ENCODE results near the gene ANKRD44.
"Not testable (repeated sequence)": the region's sequence is repeated elsewhere in the genome, so short reads cannot be mapped to it uniquely, and the experiment has no call there.

The ANKRD44 gene

GRCh38 chr2:197294260-197294659 lies 16.3 kb downstream of the ANKRD44 start:
- in situ Hi-C loops (cut with MboI; ENCODE audit: low sequenced_read_pairs): no loop called here

GRCh38 chr2:197293252-197294007 lies 17.1 kb downstream of the ANKRD44 start:
- in situ Hi-C loops (cut with MboI; ENCODE audit: low sequenced_read_pairs): no loop called here

- in situ Hi-C loops (cut with MboI; ENCODE audit: low sequenced_read_pairs): no loop called here
Observed at GRCh38 chr2:197292619-197293018, 18.0 kb downstream of the ANKRD44 start.

- in situ Hi-C loops (cut with MboI; ENCODE audit: low sequenced_read_pairs): not testable (repeated sequence)
Observed at GRCh38 chr2:197287596-197287932, 23.0 kb downstream of the ANKRD44 start.

GRCh38 chr2:197286805-197287595 lies 23.6 kb downstream of the ANKRD44 start:
- in situ Hi-C loops (cut with MboI; ENCODE audit: low sequenced_read_pairs): no loop called here

- in situ Hi-C loops (cut with MboI; ENCODE audit: low sequenced_read_pairs): no loop called here
Observed at GRCh38 chr2:197285361-197285760, 25.2 kb downstream of the ANKRD44 start.

GRCh38 chr2:197284956-197285355 lies 25.6 kb downstream of the ANKRD44 start:
- in situ Hi-C loops (cut with MboI; ENCODE audit: low sequenced_read_pairs): no loop called here

- in situ Hi-C loops (cut with MboI; ENCODE audit: low sequenced_read_pairs): no loop called here
Observed at GRCh38 chr2:197281421-197281820, 29.2 kb downstream of the ANKRD44 start.

GRCh38 chr2:197280015-197280702 lies 30.4 kb downstream of the ANKRD44 start:
- in situ Hi-C loops (cut with MboI; ENCODE audit: low sequenced_read_pairs): no loop called here

GRCh38 chr2:197278799-197279763 lies 31.5 kb downstream of the ANKRD44 start:
- in situ Hi-C loops (cut with MboI; ENCODE audit: low sequenced_read_pairs): no loop called here

- in situ Hi-C loops (cut with MboI; ENCODE audit: low sequenced_read_pairs): no loop called here
Observed at GRCh38 chr2:197277794-197278193, 32.8 kb downstream of the ANKRD44 start.

GRCh38 chr2:197276156-197276555 lies 34.4 kb downstream of the ANKRD44 start:
- in situ Hi-C loops (cut with MboI; ENCODE audit: low sequenced_read_pairs): no loop called here

GRCh38 chr2:197274937-197275336 lies 35.6 kb downstream of the ANKRD44 start:
- in situ Hi-C loops (cut with MboI; ENCODE audit: low sequenced_read_pairs): no loop called here

GRCh38 chr2:197274349-197274748 lies 36.2 kb downstream of the ANKRD44 start:
- in situ Hi-C loops (cut with MboI; ENCODE audit: low sequenced_read_pairs): no loop called here

GRCh38 chr2:197273485-197273884 lies 37.1 kb downstream of the ANKRD44 start:
- in situ Hi-C loops (cut with MboI; ENCODE audit: low sequenced_read_pairs): no loop called here

GRCh38 chr2:197270601-197271000 lies 40.0 kb downstream of the ANKRD44 start:
- in situ Hi-C loops (cut with MboI; ENCODE audit: low sequenced_read_pairs): no loop called here

GRCh38 chr2:197269815-197270214 lies 40.8 kb downstream of the ANKRD44 start:
- in situ Hi-C loops (cut with MboI; ENCODE audit: low sequenced_read_pairs): no loop called here

- in situ Hi-C loops (cut with MboI; ENCODE audit: low sequenced_read_pairs): no loop called here
Observed at GRCh38 chr2:197268786-197269584, 41.6 kb downstream of the ANKRD44 start.

- in situ Hi-C loops (cut with MboI; ENCODE audit: low sequenced_read_pairs): no loop called here
Observed at GRCh38 chr2:197266477-197266876, 44.1 kb downstream of the ANKRD44 start.

GRCh38 chr2:197265924-197266323 lies 44.7 kb downstream of the ANKRD44 start:
- in situ Hi-C loops (cut with MboI; ENCODE audit: low sequenced_read_pairs): no loop called here

Measured in HL-60/S4 treated with phorbol 12-myristate 13-acetate at 8.2 ng/mL for 4 days and 3 days (cell line).